ENCODE measurements around the gene SH2B2.

Gene SH2B2

GRCh38 chr7:102310414-102310815 lies 23.7 kb downstream of the SH2B2 start:
- Histone ChIP-seq H3K4me1 (no peaks in the 10 kb centered on the region), H3K27me3 (ENCODE audit: control insufficient read depth, insufficient read depth, low read length) (no peaks in the 10 kb centered on the region), H2AFZ (no peak overlapping the region), H3K9ac (no peak overlapping the region), H3K27ac (no peak overlapping the region), H3K4me2 (ENCODE audit: low read length) (no peak overlapping the region), H3K4me3 (ENCODE audit: low read depth, low read length) (no peak overlapping the region), H3K36me3 (ENCODE audit: control insufficient read depth, insufficient read depth, low read length) (no peaks in the 10 kb centered on the region), H3K9me3 (ENCODE audit: control insufficient read depth, low read length) (no peaks in the 10 kb centered on the region), H3K79me2 (no peaks in the 10 kb centered on the region)
- TF ChIP-seq CTCF (IDR thresholded peaks at IDR 0.05), result no peak

GRCh38 chr7:102312317-102312716 lies 25.6 kb downstream of the SH2B2 start:
- Histone ChIP-seq H3K4me1 (no peaks in the 10 kb centered on the region), H3K79me2 (no peaks in the 10 kb centered on the region), H3K4me2 (ENCODE audit: low read length) (no peak overlapping the region), H3K27me3 (ENCODE audit: control insufficient read depth, insufficient read depth, low read length) (no peaks in the 10 kb centered on the region), H3K36me3 (ENCODE audit: control insufficient read depth, insufficient read depth, low read length) (no peaks in the 10 kb centered on the region), H2AFZ (no peak overlapping the region), H3K9ac (no peak overlapping the region), H3K27ac (no peak overlapping the region), H3K4me3 (ENCODE audit: low read depth, low read length) (no peak overlapping the region), H3K9me3 (ENCODE audit: control insufficient read depth, low read length) (no peaks in the 10 kb centered on the region)
- no peak for TF ChIP-seq CTCF (IDR thresholded peaks at IDR 0.05)

- Histone ChIP-seq H3K79me2 (no peaks in the 10 kb centered on the region), H3K9ac (no peak overlapping the region), H3K9me3 (ENCODE audit: control insufficient read depth, low read length) (no peaks in the 10 kb centered on the region), H3K36me3 (ENCODE audit: control insufficient read depth, insufficient read depth, low read length) (no peaks in the 10 kb centered on the region), H3K4me3 (ENCODE audit: low read depth, low read length) (no peak overlapping the region), H3K27me3 (ENCODE audit: control insufficient read depth, insufficient read depth, low read length) (no peaks in the 10 kb centered on the region), H3K4me1 (no peaks in the 10 kb centered on the region), H3K27ac (no peak overlapping the region), H3K4me2 (ENCODE audit: low read length) (no peak overlapping the region), H2AFZ (no peak overlapping the region)
- TF ChIP-seq CTCF (IDR thresholded peaks at IDR 0.05), result no peak
Observed at GRCh38 chr7:102313997-102314780, 27.5 kb downstream of the SH2B2 start.

GRCh38 chr7:102317231-102318059 lies 30.8 kb downstream of the SH2B2 start:
- Histone ChIP-seq H3K36me3 (ENCODE audit: control insufficient read depth, insufficient read depth, low read length) (no peaks in the 10 kb centered on the region), H3K9ac (no peak overlapping the region), H3K27me3 (ENCODE audit: control insufficient read depth, insufficient read depth, low read length) (no peaks in the 10 kb centered on the region), H2AFZ (no peak overlapping the region), H3K4me2 (ENCODE audit: low read length) (no peak overlapping the region), H3K4me1 (no peaks in the 10 kb centered on the region), H3K9me3 (ENCODE audit: control insufficient read depth, low read length) (no peaks in the 10 kb centered on the region), H3K79me2 (no peaks in the 10 kb centered on the region), H3K27ac (no peak overlapping the region), H3K4me3 (ENCODE audit: low read depth, low read length) (no peak overlapping the region)
- no peak for TF ChIP-seq CTCF (IDR thresholded peaks at IDR 0.05)

All from parathyroid adenoma (tissue), 2 donors.